AG20443 (cell line): ENCODE measurements around the gene DNAH17.

Experiments used
- DNase-seq: peaks from one replicate; pipeline ENCODE4 v3.0.0; 2012; ENCODE audit warnings: low spot score, mixed read lengths

DNAH17 gene

GRCh38 chr17:78577296-78577695 is at the start of gene DNAH17:
Gene DNAH17 (minus strand): TSS chr17:78577396. CDS start chr17:78575057, 2,339 bp downstream.
- DNase-seq = no peak

GRCh38 chr17:78624324-78625151 is 47.3 kb upstream of the DNAH17 start:
- DNase-seq = no peak

- DNase-seq = no peak
Observed at GRCh38 chr17:78623541-78623940, 46.3 kb upstream of the DNAH17 start.

GRCh38 chr17:78622491-78623265 is 45.5 kb upstream of the DNAH17 start:
- DNase-seq = no peak

GRCh38 chr17:78621720-78622490 is 44.7 kb upstream of the DNAH17 start:
- no peak for DNase-seq

GRCh38 chr17:78620099-78620498 is 42.9 kb upstream of the DNAH17 start:
- DNase-seq = no peak

- DNase-seq = no peak
Observed at GRCh38 chr17:78619334-78619733, 42.1 kb upstream of the DNAH17 start.

- DNase-seq = no peak
Observed at GRCh38 chr17:78618264-78619066, 41.3 kb upstream of the DNAH17 start.

- peak; percentile 55 for DNase-seq
Observed at GRCh38 chr17:78617511-78618061, 40.4 kb upstream of the DNAH17 start.

- no peak for DNase-seq
Observed at GRCh38 chr17:78616946-78617345, 39.8 kb upstream of the DNAH17 start.

- DNase-seq = no peak
Observed at GRCh38 chr17:78615631-78616030, 38.4 kb upstream of the DNAH17 start.

GRCh38 chr17:78613416-78613815 is 36.2 kb upstream of the DNAH17 start:
- DNase-seq = no peak

GRCh38 chr17:78611607-78612006 is 34.4 kb upstream of the DNAH17 start:
- DNase-seq = no peak

GRCh38 chr17:78610951-78611511 is 33.8 kb upstream of the DNAH17 start:
- DNase-seq = no peak

GRCh38 chr17:78609191-78609641 is 32.0 kb upstream of the DNAH17 start:
- DNase-seq = peak; percentile 47

- DNase-seq = no peak
Observed at GRCh38 chr17:78608804-78609186, 31.6 kb upstream of the DNAH17 start.

GRCh38 chr17:78608122-78608803 is 31.1 kb upstream of the DNAH17 start:
- no peak for DNase-seq

- DNase-seq = no peak
Observed at GRCh38 chr17:78607038-78607437, 29.8 kb upstream of the DNAH17 start.

- no peak for DNase-seq
Observed at GRCh38 chr17:78605886-78606285, 28.7 kb upstream of the DNAH17 start.

- no peak for DNase-seq
Observed at GRCh38 chr17:78605429-78605828, 28.2 kb upstream of the DNAH17 start.
